HG03095 (cell line): ENCODE data around the gene MAL.

ENCODE experiments used
- ATAC-seq: cut with Tn5 transposase; IDR thresholded peaks from one replicate; pipeline ENCODE4 v1.9.1; 2021; ENCODE audit warnings: moderate library complexity; ENCODE audit not compliant: unreplicated experiment

Gene MAL

DNA sequence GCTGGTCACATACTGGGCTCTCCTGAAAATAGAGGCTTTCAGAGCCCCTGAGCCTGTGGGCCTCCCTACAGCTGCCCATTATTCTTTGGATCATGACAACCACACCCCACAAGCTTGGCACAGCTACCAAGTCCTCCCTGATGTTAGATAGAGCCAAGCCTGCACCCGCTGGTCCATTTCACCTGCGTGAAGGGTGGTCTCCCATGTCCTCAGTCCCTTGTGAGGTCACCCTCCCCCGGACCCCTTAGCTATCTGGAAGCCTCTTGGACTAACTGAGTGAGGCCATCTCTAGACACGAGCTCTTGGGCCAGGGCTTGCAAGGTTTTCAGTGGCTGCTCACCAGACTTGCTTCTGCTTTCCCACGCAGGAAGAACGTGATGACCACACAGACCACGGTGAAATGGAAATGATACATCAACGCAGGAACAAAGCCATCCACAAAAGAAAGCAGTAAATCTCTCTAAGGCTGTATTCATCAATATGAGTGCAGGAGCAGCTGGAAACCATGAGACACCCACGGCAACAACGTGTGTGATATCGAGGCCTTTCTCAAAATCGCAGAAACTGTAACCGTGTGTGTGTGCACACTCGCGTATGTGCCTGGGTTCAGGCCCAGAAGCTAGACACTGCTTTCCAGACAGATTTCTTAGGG lies 10.1 kb upstream of the MAL start:
- ATAC-seq, result no peak

DNA sequence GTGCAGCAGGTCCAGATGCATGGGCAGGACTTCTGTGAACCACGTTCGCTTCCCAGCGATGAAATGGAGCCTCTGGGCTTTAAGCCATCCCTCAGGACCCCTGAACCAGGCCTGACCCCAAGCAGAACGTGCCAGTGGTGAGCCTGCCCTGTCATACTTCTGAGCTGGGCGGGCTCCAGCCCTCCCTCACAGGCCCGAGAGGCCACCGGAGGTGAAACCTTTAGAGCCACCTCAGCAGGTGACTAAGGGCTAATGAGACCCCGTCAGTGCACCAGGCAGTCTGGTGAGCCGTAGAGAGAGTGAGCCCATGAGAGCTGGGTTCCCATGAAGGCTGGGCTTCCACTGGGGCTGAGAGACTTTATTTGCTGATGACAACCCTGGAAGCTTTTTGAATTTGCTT lies 8.9 kb upstream of the MAL start:
- ATAC-seq, result no peak

DNA sequence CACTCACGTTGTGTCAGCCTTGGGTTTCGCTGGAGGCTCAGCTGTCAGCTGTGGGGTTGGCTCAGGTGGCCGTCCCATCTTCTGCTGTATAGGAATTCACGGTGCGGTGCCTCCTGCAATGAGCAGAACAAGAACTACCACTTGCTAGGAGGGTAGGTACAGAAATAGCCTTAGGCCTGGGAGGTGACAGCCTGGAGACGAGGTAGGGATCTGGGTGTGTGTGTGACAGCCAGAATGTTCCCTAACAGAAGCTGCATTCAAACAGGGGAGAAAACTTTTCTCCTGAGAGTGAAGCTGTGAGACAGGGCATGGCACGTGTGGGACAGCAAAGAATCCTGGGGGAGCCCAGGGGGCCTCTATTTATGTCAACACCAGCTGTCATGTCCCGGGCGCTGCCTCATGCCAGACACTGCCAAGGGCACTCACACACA lies 8.4 kb upstream of the MAL start:
- ATAC-seq, result no peak

GRCh38 chr2:95017836-95018235 lies 7.7 kb upstream of the MAL start:
- no peak for ATAC-seq

- no peak for ATAC-seq
Measured at GRCh38 chr2:95018301-95018700, 7.2 kb upstream of the MAL start.

DNA sequence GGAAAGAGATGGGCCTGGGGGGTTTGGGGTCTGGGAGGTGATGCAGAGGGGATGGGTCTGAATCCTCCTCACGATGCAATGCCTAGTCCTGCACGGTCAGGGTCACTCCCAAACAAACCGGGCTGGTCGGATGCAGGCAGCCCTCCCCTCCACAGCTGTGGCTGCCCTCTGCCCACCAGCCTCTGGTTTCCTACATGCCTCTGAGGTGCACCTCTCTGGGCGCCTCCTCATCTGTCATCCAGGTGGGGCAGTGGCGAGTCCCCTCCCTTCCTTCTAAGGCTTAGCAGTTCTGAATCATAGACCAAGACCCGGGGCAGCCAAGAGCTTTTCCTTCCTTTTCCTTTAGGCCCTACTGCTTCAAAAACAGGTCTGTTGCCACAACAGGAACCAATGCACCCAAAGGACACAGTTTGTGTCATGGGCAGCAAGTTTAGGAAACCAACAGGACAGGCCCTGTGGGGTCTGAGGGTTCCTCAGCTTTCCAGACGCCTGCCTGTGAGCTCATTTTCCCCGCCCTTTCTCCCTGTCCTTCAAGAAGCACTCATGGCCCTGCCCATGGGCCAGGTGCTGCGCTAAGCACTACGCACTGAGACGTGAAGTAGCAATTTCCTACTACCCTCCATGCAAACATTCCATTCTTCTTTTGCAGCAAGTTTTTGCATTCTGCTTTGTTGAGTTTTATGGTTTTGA lies 6.5 kb upstream of the MAL start:
- ATAC-seq, result no peak

- no peak for ATAC-seq
Measured at GRCh38 chr2:95019572-95019971, 5.9 kb upstream of the MAL start.

- ATAC-seq, result no peak
Measured at GRCh38 chr2:95020275-95021022, 5.1 kb upstream of the MAL start.

GRCh38 chr2:95021023-95021416 lies 4.5 kb upstream of the MAL start:
- ATAC-seq, result no peak

GRCh38 chr2:95021847-95022246 lies 3.7 kb upstream of the MAL start:
- no peak for ATAC-seq

DNA sequence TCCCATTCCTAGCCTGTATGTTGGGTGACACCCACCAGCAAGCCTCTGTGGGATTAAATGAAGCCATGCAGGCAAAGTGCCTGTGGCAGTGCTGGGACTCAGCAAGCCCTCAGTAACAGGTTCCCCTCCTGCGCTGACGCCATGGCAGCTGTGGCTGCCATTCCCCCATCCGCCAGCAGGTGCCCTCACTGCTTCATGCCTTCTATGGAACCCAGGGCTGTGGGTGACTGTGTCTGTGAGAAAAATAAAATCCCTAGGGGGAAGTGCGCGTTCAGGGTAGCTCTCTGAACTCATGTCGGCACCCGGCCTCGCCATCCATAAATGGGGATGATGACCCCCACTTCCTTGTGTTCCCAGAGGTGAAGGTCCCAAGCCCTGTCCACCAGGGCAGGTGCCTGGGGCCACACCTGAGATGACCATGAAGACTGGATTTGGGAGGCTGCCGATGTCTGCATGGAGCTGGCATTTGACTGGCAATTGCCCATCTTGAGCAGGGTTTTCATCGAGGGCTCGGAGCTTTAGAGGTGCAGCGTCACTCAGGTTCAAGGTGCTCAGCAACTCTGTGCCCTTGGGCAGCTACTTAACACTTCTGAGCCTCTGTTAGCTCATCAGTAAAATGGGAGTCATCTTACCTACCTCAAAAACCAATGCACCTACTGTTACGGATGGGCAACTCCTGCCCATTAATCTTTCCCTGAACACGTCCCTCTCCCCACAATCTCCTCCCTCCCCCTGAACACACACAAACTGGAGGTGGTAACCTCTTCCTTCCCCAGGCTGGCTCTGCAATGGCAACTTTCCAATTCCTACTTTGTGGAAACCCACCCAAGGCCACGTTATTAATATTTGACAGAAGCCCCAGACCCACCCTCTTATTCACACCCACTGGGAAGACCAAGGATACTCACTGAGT lies 2.9 kb upstream of the MAL start:
- peak; percentile 89 for ATAC-seq

- peak; percentile 42 for ATAC-seq
Measured at GRCh38 chr2:95023222-95023597, 2.3 kb upstream of the MAL start.

DNA sequence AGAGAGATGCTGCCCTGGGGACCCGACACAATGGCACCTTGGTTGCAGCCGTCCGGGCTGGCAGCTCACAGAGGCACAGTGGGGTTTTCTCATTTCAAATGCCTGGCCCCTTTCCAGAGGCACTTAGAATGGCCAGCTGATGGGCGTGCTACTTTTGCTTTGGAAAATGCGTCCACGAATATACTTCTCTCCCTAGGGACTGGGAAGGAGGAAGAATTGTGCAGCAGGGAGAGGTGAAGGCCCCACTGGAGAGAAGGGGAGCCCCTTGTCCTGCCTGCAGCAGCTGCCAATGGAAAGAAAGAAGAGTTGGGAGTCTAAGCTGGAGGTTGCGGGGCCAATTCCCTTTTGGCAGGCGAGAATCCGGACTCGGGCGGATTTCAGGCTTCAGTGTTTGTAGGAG lies 1.1 kb upstream of the MAL start:
- ATAC-seq, result no peak

DNA sequence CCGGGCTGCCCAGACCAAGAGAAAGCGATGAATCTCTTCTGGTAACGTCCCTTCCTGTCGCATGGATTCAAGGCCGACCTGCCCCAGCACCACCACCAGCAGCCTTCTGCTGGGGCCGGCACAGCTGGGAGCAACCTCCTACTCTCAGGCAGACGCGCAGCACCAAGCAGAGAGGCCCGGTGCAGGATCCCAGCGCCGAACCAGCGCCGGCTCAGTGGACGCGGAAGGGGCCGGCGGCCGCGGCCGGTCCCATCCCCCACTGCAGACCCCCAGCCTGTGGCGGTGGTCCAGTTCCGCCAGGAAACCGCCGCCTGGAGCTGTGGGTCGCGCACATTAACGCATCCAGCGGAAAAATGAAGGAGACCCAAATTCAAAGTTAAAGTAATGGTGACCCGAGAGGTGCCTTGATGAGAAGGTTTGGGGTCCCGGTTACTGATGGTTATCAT lies 525 bp upstream of the MAL start:
- no peak for ATAC-seq

DNA sequence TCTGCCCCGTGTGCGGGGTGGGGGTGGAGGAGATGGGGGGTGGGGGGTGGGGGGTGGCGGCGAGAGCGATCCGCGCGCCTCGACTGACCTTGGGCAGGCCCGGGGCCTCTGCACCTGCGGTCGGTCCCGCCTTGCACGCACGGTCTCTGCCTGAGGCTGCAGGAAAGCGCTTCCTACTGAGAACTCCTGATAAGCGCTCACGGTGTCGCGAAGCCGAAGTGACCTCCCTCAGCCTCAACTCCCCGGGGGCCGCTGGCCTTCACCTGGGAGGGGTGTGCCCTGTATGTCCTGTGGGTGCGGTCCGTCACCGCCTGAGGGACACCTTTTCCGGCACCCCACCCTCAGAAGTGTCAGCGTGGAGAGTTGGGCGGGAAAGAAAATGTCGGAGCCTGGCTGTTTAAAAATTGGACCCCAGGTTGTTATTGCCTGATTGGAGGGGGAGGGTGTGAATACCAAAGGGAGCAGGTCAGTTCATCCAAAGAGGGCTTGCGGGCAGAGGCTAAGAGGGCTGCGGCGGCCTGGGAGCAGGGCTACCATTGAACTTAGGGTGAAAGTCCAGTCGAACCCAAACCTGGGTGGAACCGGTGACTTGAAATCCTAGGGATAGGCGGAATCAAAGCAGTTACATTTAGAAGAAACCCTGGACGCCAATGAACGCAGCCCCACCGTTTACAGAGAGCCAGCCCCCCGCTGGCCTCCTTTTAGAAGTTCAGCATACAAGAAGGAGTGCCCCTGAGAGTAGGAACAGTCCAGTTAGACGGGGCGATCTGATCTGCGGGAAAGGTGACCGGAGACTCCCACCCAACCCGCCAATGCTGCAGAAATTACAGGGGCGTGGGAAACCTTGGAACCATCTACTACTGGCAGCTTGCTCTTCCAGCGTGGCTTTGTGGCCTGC lies 1.2 kb downstream of the MAL start:
- ATAC-seq, result no peak

GRCh38 chr2:95027369-95027720 lies 1.8 kb downstream of the MAL start:
- no peak for ATAC-seq

- ATAC-seq, result no peak
Measured at GRCh38 chr2:95029898-95030341, 4.4 kb downstream of the MAL start.

- ATAC-seq, result no peak
Measured at GRCh38 chr2:95030496-95030895, 5.0 kb downstream of the MAL start.

GRCh38 chr2:95031076-95031725 lies 5.7 kb downstream of the MAL start:
- no peak for ATAC-seq

DNA sequence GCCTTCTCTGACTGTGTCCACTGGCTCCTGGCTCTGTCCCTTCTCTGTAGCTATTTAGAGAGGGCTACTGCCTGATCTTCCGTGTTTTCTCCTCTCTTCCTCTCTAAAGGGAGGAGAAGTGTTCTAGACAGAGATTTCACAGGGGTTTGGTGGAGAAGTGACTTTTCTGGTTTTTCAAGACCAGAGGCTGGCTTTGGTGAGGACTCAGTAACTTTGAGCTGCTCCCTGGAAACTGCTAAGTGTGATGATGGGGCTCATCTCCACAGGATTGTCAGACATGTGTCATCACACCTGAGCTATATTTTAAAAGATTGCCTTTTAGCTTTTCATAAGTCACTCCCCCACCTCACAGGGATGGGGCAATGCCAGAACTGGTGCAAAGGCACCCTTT lies 6.2 kb downstream of the MAL start:
- ATAC-seq, result no peak
